A673 (cell line): ENCODE results near the gene ITGB6.

ENCODE experiments used
- EZH2 ChIP-seq: fragments of 200-600 bp; sonication (generic); IDR thresholded peaks from 2 replicates; pipeline ENCODE4 v1.6.1; 2017; ENCODE audit warnings: borderline replicate concordance, low read depth, mild to moderate bottlenecking, mixed read lengths, antibody characterized with exemption, low read length; ENCODE audit not compliant: poor library complexity, severe bottlenecking
- TF ChIP-seq, protein P1 (sequence below): fragments of 300-800, 200-600 bp; sonication (generic); conservative IDR thresholded peaks from 2 replicates; pipeline ENCODE4 v1.5.1; 2017; ENCODE audit warnings: low read depth, mild to moderate bottlenecking, antibody characterized with exemption, low read length, moderate library complexity, mixed read lengths

DNA sequence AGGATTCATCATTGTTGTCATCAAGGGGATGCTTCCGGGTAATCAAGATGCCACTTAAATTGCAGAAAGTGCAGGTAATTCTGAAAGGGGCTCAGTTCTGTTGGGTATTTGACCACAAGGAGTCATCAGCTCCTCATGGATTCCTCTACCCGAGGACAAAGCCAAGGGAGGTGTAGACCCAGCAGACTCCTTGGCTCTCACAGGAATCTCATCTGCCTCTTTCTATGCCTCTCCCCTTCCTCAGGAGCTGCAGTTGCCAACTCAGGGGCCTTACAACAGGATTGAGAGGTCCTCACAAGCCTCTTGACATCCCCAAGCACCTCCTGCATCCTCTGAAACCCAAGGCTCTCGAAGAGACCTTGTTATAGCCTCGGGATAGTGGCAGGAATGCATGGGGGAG is 44.0 kb downstream of the ITGB6 start:
- TF ChIP-seq, protein P1, sequence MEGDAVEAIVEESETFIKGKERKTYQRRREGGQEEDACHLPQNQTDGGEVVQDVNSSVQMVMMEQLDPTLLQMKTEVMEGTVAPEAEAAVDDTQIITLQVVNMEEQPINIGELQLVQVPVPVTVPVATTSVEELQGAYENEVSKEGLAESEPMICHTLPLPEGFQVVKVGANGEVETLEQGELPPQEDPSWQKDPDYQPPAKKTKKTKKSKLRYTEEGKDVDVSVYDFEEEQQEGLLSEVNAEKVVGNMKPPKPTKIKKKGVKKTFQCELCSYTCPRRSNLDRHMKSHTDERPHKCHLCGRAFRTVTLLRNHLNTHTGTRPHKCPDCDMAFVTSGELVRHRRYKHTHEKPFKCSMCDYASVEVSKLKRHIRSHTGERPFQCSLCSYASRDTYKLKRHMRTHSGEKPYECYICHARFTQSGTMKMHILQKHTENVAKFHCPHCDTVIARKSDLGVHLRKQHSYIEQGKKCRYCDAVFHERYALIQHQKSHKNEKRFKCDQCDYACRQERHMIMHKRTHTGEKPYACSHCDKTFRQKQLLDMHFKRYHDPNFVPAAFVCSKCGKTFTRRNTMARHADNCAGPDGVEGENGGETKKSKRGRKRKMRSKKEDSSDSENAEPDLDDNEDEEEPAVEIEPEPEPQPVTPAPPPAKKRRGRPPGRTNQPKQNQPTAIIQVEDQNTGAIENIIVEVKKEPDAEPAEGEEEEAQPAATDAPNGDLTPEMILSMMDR: no peak
- no peak for TF ChIP-seq EZH2
